Sigmoid colon (tissue), 7 donors: ENCODE measurements around the gene GPR150. TPM values are rescaled to one million over a fixed set of nuclear protein-coding genes. Genes with fewer than 3 reads are reported as not detected.

Experiments used
- DNase-seq: peaks from one replicate; pipeline ENCODE4 v3.0.0-alpha.2; 2019
- H3K27ac ChIP-seq, 4 donors: fragments of 200-600 bp; sonication (generic); one replicate each; pipeline ENCODE4 v1.5.1; 2016 to 2019; ENCODE audit warnings: mild to moderate bottlenecking in 1 of 4
- H3K27me3 ChIP-seq, 3 donors: fragments of 200-600 bp; sonication (generic); one replicate each; pipeline ENCODE4 v1.5.1; 2019; ENCODE audit warnings: mild to moderate bottlenecking in 1 of 3
- H3K36me3 ChIP-seq, 4 donors: fragments of 200-600 bp; sonication (generic); one replicate each; pipeline ENCODE4 v1.5.1; 2016 to 2019
- H3K4me1 ChIP-seq, 4 donors: fragments of 200-600 bp; sonication (generic); one replicate each; pipeline ENCODE4 v1.5.1; 2017 to 2019
- H3K4me3 ChIP-seq, 4 donors: fragments of 200-600 bp; sonication (generic); one replicate each; pipeline ENCODE4 v1.5.1; 2017 to 2019; ENCODE audit warnings: mild to moderate bottlenecking in 2 of 4, moderate library complexity in 1 of 4
- H3K9me3 ChIP-seq, 4 donors: fragments of 200-600 bp in 3 of 4; sonication (generic) in 3 of 4; one replicate each; pipeline versions ENCODE4 v1.5.1 to v1.6.1; 2013 to 2019
- EP300 ChIP-seq, 4 donors: sonication (generic); formaldehyde crosslinking; IDR thresholded peaks; one replicate each; pipeline ENCODE4 v1.6.1; 2017; ENCODE audit warnings: antibody characterized with exemption in 4 of 4
- POLR2A ChIP-seq, 2 donors: fragments of 450-650 bp; IDR thresholded peaks; one replicate each; pipeline ENCODE4 v1.6.1; 2016; ENCODE audit warnings: antibody characterized with exemption in 2 of 2, mild to moderate bottlenecking in 2 of 2, moderate library complexity in 2 of 2
- POLR2AphosphoS5 ChIP-seq, 4 donors: sonication (generic); formaldehyde crosslinking; IDR thresholded peaks; one replicate each; pipeline ENCODE4 v1.6.1; 2017; ENCODE audit warnings: antibody characterized with exemption in 4 of 4
- WGBS, 2 donors: extraction: QIAGEN DNeasy Blood & Tissue Kit; methylation state at CpG; one replicate each; pipeline ENCODE4 v1.1.7; 2013; 5-methylcytosine and 5-hydroxymethylcytosine counted together
- intact Hi-C: fragments of 100-400 bp; cut with DNase I; formaldehyde crosslinking; loops from one replicate; pipeline ENCODE4 v1.15.1; 2023
- polyA plus RNA-seq, 3 donors: library from polyadenylated mRNA; stranded (reverse); fragments of 200-250 nt; gene quantifications; one replicate each; pipeline ENCODE4 v1.2.3, GENCODE V29; 2013
- total RNA-seq, 4 donors: library from RNA; depleted of rRNA; stranded (reverse); fragments of >200 nt; gene quantifications; one replicate each; pipeline ENCODE4 v1.1.0, GENCODE V29; 2016
- TF ChIP-seq, protein P1 (sequence below), 4 experiments: fragments of 450-650 bp in 3 of 4; fragments of 200-600 bp in 1 of 4; IDR thresholded peaks; one replicate each; pipeline ENCODE4 v1.5.1; 2016 to 2019; ENCODE audit warnings: antibody characterized with exemption in 4 of 4, mild to moderate bottlenecking in 3 of 4, moderate library complexity in 2 of 4
- donor health status: healthy with polysubstance abuse.
- donor health status: Bipolar disorder and iron deficiency.
- donor health status: healthy.

GPR150 gene
- total and polyA plus RNA-seq, 7 donors: 0.14 to 0.60 (median 0.36) TPM; not detected in 3

GRCh38 chr5:95668728-95669127 lies 48.8 kb downstream of the GPR150 start:
- WGBS, 2 donors: 64 to 87% methylated on average over 1 of the region's 1 CpG
- H3K36me3 ChIP-seq: no peaks in the 10 kb centered on the region
- H3K27ac ChIP-seq: peak overlapping the region; percentile 69 to 89 (median 78)

DNA sequence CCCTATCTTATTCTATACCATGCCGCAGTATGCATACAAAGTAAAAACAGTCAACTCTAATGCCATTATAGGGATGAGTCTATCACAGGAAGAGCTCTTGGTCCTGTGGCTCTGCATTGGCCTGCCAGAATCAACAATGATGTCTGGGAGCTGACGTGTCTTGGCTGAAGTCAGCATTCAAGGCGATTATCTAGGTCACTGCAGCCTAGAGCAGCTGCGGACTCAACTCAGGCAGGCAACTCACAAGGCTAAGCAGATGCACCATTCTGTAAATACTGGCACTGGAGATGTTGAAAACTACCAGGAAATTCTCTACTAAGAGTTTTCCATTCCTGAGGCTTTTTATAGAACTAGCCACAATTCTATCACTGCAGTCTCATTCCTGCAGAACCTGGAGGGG lies 49.7 kb downstream of the GPR150 start:
- H3K27ac ChIP-seq: peak overlapping the region; percentile 69 to 89 (median 78)
- no peak overlapping the region for H3K4me3 ChIP-seq
- DNase-seq: peak; percentile 96
- no peaks in the 10 kb centered on the region for H3K36me3 ChIP-seq
- H3K27me3 ChIP-seq: no peaks in the 10 kb centered on the region
- H3K9me3 ChIP-seq: no peaks in the 10 kb centered on the region
- 72 to 87% methylated on average over 4 of the region's 4 CpGs for whole genome bisulfite sequencing, 2 donors
- intact Hi-C loops: loop anchor here (2.0 to 5.0 kb wide), 4 partner anchors 61 to 293 kb away; partner anchors contain the start of genes ELL2, GLRX and RHOBTB3
- TF ChIP-seq, protein P1, sequence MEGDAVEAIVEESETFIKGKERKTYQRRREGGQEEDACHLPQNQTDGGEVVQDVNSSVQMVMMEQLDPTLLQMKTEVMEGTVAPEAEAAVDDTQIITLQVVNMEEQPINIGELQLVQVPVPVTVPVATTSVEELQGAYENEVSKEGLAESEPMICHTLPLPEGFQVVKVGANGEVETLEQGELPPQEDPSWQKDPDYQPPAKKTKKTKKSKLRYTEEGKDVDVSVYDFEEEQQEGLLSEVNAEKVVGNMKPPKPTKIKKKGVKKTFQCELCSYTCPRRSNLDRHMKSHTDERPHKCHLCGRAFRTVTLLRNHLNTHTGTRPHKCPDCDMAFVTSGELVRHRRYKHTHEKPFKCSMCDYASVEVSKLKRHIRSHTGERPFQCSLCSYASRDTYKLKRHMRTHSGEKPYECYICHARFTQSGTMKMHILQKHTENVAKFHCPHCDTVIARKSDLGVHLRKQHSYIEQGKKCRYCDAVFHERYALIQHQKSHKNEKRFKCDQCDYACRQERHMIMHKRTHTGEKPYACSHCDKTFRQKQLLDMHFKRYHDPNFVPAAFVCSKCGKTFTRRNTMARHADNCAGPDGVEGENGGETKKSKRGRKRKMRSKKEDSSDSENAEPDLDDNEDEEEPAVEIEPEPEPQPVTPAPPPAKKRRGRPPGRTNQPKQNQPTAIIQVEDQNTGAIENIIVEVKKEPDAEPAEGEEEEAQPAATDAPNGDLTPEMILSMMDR (IDR thresholded peaks at IDR 0.05): no peak
- TF ChIP-seq POLR2AphosphoS5 (IDR thresholded peaks at IDR 0.05): peak; percentile 70 to 92 (median 80)
- TF ChIP-seq EP300 (IDR thresholded peaks at IDR 0.05): peak; percentile 20 to 89 (median 42)
- peaks cover 0 to 35% (median 26%) of the 10 kb centered on the region in 4 donors for H3K4me1 ChIP-seq

More at GRCh38 chr5:95668728-95669127, 48.8 kb downstream of the GPR150 start:
- DNase-seq: no peak
- Histone ChIP-seq H3K9me3 (no peaks in the 10 kb centered on the region), H3K4me3 (no peak overlapping the region), H3K27me3 (no peaks in the 10 kb centered on the region), H3K4me1 (peaks cover 0 to 43% (median 30%) of the 10 kb centered on the region in 4 donors)
- intact Hi-C loops: loop anchor here (2.0 to 5.0 kb wide), 4 partner anchors 62 to 294 kb away; partner anchors contain the start of genes ELL2, GLRX and RHOBTB3
- TF ChIP-seq POLR2AphosphoS5 (IDR thresholded peaks at IDR 0.05) (peak in 2 of 4 donors; percentile 11 to 15), POLR2A (IDR thresholded peaks at IDR 0.05) (no peak)

DNA sequence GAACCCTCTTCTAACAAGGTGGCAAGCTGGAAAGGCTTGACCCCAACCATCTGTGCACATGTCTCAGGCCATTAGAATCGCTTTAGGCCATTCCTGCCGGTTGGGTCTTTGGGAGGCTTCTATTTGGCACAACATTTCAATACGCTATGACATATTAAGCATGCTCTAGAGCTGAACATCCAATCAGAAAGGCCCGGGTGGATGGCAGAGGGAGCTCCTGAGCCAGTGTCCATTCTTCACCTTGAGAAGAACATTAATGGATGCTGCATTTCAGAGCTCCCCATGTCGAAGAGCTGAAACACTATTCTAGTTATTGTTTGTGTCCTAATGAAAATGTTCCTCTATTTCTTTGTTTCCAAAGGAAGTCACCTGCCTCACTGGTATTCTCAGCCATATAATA lies 50.1 kb downstream of the GPR150 start:
- WGBS, 2 donors: 91% methylated on average over 5 of the region's 5 CpGs
- peaks cover 0 to 32% (median 24%) of the 10 kb centered on the region in 4 donors for H3K4me1 ChIP-seq
- no peak for DNase-seq
- TF ChIP-seq EP300 (IDR thresholded peaks at IDR 0.05) (no peak), POLR2AphosphoS5 (IDR thresholded peaks at IDR 0.05) (no peak), POLR2A (IDR thresholded peaks at IDR 0.05) (no peak)
- TF ChIP-seq, protein P1 (IDR thresholded peaks at IDR 0.05): no peak
- intact Hi-C loops: loop anchor here (2.0 to 5.0 kb wide), 5 partner anchors 61 to 292 kb away; partner anchors contain the start of genes ELL2, GLRX and RHOBTB3
- no peaks in the 10 kb centered on the region for H3K36me3 ChIP-seq
- H3K27me3 ChIP-seq: no peaks in the 10 kb centered on the region
- no peaks in the 10 kb centered on the region for H3K9me3 ChIP-seq
- H3K27ac ChIP-seq: peak overlapping the region; percentile 69 to 89 (median 78)
- no peak overlapping the region for H3K4me3 ChIP-seq

GRCh38 chr5:95670568-95670967 lies 50.7 kb downstream of the GPR150 start:
- H3K36me3 ChIP-seq: no peaks in the 10 kb centered on the region
- peak overlapping the region; percentile 69 to 89 (median 78) for H3K27ac ChIP-seq
- no peaks in the 10 kb centered on the region for H3K27me3 ChIP-seq
- H3K4me3 ChIP-seq: no peak overlapping the region
- no peaks in the 10 kb centered on the region for H3K9me3 ChIP-seq
- peaks cover 0 to 32% (median 23%) of the 10 kb centered on the region in 4 donors for H3K4me1 ChIP-seq
- no peak for DNase-seq
- WGBS, 2 donors: 93 to 96% methylated on average over 3 of the region's 3 CpGs
- intact Hi-C loops: loop anchor here (5.0 kb wide), 1 partner anchor 102 kb away; no protein-coding TSS in a partner anchor
- TF ChIP-seq, protein P1 (IDR thresholded peaks at IDR 0.05): no peak

Other genes with a start within 250 kb of the GPR150 start
- not detected for gene FAM81B, start 228.7 kb upstream of the GPR150 start, total RNA-seq
- not detected for gene FAM81B, start 228.7 kb upstream of the GPR150 start, polyA plus RNA-seq
- 100 to 1,000 TPM in 1 of 4 donors, 10 to 100 TPM in 3; 55.8 to 103 (median 71.3) TPM for gene SKIC3, start 65.1 kb upstream of the GPR150 start, total RNA-seq
- 10 to 100 TPM in 1 of 3 donors, 1 to 10 TPM in 2; 7.2 to 20.9 (median 8.8) TPM for gene SKIC3, start 65.1 kb upstream of the GPR150 start, polyA plus RNA-seq
- gene ARSK, start 65.0 kb upstream of the GPR150 start, total RNA-seq: 10 to 100 TPM in 2 of 4 donors, 1 to 10 TPM in 2; 6.7 to 13.3 (median 9.9) TPM
- gene ARSK, start 65.0 kb upstream of the GPR150 start, polyA plus RNA-seq: 1 to 10 TPM in 2 of 3 donors, under 1 TPM in 1; 0.60 to 3.0 (median 1.2) TPM
- 1 to 10 TPM; 1.2 to 4.9 (median 2.1) TPM for gene RFESD, start 26.7 kb downstream of the GPR150 start, total RNA-seq
- gene RFESD, start 26.7 kb downstream of the GPR150 start, polyA plus RNA-seq: 1 to 10 TPM in 2 of 3 donors, not detected in 1; 1.2 to 2.0 TPM
- gene SPATA9, start 62.9 kb downstream of the GPR150 start, total RNA-seq: 1 to 10 TPM in 1 of 4 donors, not detected in 3; 1.1 TPM
- under 1 TPM in 1 of 3 donors, not detected in 2; 0.36 TPM for gene SPATA9, start 62.9 kb downstream of the GPR150 start, polyA plus RNA-seq
- 100 to 1,000 TPM in 2 of 4 donors, 10 to 100 TPM in 2; 75.6 to 151 (median 111) TPM for gene RHOBTB3, start 111.2 kb downstream of the GPR150 start, total RNA-seq
- gene RHOBTB3, start 111.2 kb downstream of the GPR150 start, polyA plus RNA-seq: 10 to 100 TPM; 12.3 to 16.4 (median 15.0) TPM
- gene GLRX, start 202.6 kb downstream of the GPR150 start, total RNA-seq: 10 to 100 TPM; 30.2 to 43.2 (median 42.8) TPM
- gene GLRX, start 202.6 kb downstream of the GPR150 start, polyA plus RNA-seq: 100 to 1,000 TPM; 220 to 409 (median 261) TPM